SKM-1 (cell line): ENCODE measurements around the gene TMEM100.

Experiments
- DNase-seq: peaks from one replicate; lab custom pipeline; 2025; ENCODE audit not compliant: unreplicated experiment; lab: John Stamatoyannopoulos, UW

Gene TMEM100

GRCh38 chr17:55722742-55723487 is at the start of gene TMEM100:
TMEM100 (minus strand) TSS chr17:55722864; CDS start chr17:55721070, 1,794 bp downstream.
- no peak for DNase-seq

DNA sequence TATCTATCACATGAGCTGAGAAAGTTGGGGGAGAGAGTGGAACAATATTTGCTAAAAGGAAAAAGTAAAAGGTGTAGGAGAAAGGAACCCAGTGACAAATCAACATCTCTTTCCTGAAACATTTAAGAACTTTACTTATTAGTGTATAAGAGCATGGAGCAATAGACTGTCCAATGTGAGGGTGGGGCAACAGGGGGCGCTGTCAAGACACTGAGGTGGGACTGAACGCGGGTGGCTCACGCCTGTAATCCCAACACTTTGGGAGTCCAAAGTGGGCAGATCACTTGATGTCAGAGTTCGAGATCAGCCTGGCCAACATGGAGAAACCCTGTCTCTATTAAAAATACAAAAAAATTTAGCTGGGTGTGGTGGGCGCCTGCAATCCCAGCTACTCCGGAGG is 49.4 kb upstream of the TMEM100 start:
- no peak for DNase-seq

- peak; percentile 14 for DNase-seq
Measured at GRCh38 chr17:55770196-55770870, 47.7 kb upstream of the TMEM100 start.

DNA sequence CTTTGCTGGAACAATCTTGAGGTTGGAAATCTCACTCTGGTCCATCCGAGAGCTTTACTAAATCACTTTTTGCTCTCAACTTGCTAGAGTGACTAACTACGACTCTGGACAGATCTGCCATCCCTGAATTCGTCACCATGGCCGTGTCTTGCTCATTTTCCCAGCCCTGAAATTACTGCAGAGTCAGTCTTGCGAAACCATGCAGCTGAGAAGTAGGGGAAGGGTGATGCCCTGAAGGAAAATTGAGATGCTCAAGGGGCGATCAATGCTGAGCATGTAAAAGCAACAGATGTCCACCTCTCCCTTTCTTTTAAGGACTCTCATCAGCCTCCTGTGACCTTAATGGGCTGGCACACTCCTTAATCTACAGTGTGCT is 46.9 kb upstream of the TMEM100 start:
- DNase-seq = no peak

DNA sequence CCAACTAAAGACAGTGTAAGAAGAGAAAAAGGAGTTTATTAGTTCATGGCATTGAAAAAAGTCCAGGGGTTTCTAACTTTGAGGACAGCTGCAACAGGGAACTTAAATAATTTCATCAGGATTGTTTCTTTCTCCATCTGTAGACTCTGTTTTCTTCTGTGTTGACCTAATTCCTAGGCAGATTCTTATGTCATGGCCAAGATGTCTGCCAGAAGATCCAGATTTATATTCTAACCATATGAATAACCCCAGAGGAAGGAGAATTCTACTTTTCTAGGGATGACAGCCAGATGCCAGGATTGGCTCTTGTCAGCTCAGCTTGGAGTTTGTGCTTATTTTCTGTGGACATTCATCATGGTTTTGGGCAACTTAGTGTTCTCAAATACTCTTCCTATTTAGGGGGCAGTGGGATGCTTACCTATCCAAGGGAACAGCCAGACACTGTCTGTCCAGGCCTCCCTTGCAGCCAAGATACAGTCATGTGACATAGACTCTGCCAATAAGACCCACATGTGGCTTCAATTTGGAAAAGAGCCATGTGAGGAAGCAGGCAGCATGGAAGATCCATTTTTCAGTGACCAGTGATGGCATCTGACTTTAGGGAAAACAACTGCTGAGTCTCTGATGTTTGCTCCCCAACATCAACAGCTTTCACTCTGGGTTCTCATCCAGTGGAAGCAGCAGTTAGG is 46.4 kb upstream of the TMEM100 start:
- DNase-seq = no peak

DNA sequence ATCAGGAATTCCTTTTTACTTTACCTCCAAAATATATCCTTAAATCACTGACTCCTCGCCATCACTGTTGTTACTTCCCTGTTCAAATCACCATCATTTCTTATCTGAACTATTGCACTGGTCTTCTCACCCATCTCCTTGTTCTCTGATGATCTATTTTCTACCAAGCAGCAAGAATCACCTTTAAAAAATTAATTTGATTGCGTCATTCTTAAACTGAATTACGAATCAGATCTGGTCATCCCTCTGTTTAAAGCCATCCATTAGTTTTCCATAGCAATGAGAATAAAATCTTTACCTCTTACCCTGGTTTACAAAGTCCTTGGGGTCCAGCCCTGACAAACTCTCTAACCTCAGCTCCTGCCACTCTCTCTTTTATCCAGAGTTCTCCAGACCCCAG is 42.8 kb upstream of the TMEM100 start:
- DNase-seq = no peak

DNA sequence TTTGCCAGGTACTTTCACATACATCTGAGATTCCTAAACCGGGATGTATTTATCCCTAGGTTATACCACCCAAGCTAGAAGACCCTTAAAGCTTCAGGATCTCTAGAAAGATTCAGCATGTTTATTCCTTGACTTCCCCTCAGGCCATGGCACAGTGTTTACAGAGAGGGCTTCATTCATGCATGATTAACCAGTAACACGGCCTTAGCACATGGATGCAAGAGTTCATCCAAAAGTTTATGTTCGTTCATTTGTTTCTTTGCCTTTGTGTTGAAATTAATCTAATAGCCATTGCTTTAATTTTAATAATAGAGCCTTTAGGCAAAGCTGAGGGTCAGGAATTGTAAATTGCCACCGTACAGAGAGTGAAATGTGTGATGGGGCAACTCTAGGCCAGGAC is 41.9 kb upstream of the TMEM100 start:
- DNase-seq = no peak

DNA sequence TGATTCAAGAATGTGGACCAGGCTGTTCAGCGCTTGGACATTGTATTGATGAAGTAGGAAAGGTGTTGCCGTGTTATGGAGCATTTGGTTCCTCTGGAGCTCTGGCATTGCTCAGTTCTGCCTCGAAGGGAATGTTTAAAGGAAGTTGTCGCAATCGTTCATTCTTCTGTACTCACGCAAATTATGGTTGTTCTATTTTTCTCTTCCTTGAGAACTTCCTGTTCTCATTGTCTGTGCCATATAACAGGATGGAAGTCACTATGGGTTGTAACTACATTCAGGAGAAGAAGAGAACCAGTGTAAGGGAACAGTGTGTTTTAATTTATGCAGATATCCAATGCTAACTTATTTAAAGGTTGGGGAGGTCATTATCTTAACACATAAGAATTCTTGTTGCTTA is 41.2 kb upstream of the TMEM100 start:
- DNase-seq = peak; percentile 63

DNA sequence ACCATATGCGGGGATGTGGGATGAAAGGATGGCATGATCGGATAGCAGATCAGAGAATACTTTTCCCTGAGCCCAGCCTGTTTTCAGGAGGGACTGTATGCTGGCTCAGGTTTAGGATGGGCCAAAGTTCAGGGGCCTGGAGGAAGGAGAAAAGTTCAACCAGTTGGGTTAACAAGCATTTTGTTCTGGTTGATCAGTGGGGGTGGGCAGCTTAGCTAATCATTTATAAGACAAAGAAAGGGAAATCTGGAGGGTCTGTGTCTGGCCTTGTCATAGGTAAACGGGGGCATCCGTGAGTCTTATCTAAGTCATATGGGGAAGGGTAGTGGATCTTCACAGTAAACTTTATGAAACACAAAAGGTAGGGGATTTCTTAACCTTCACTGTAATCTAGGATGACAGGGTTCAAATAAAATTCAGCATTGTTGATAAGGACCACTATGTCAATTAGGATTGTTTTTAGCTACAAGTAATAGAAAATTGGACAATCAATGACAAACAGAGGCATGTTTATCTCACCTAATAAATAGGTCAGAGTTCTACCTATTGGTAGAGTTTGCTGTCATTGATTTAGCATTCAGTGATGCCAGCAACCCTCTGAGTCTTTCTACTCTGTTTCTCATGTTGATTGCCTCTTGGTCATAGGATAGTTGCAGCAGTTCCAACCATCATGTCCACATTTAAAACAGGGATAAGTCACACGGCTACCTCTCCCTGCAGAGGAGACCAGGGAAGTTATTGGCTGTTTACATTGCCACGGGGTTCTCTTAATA is 39.6 kb upstream of the TMEM100 start:
- DNase-seq = no peak

DNA sequence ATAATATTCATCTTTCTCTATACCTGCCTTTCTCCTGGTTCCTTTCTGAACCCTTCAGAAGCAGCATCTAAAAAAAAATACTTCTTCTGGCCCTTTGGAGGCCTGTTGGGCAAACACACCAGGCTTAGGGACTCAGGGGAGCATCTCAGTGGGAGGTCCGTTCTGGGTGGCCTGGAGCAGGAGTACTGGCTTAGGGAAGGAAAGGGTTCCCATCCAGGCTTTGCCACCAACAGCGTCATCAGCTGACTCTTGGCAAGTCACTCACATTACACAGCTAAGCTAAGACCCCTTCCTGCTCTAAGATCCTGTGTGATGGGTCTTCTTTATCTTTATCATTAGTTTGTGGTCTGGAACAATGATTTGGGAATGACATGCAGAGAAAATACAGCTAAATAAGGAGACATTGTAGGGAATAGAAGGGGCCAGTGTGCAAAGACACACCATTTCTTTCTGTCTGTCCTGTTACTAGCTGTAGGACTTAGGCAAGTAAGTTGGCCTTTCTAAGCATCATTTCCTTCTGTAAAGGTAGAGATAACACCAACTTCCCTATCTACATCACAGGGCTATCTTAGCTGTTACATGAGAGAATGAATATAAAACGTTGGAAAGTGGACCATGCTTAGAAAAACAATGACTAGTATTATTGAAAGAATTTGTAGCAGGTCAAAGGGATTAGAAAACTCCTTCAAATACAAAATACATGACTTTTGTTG is 38.1 kb upstream of the TMEM100 start:
- peak; percentile 32 for DNase-seq

GRCh38 chr17:55758171-55758570 is 35.5 kb upstream of the TMEM100 start:
- DNase-seq = no peak

GRCh38 chr17:55757659-55758058 is 35.0 kb upstream of the TMEM100 start:
- no peak for DNase-seq

GRCh38 chr17:55756689-55757088 is 34.0 kb upstream of the TMEM100 start:
- DNase-seq = no peak

GRCh38 chr17:55751720-55752250 is 29.1 kb upstream of the TMEM100 start:
- DNase-seq = no peak

GRCh38 chr17:55750750-55751657 is 28.3 kb upstream of the TMEM100 start, which contains the start of gene PCTP:
PCTP (plus strand) TSS chr17:55751051; CDS start chr17:55751104, 53 bp downstream.
- peak; percentile 95 for DNase-seq

GRCh38 chr17:55749985-55750384 is 27.3 kb upstream of the TMEM100 start:
- no peak for DNase-seq

- no peak for DNase-seq
Measured at GRCh38 chr17:55748841-55749240, 26.2 kb upstream of the TMEM100 start.

- DNase-seq = no peak
Measured at GRCh38 chr17:55747209-55747608, 24.5 kb upstream of the TMEM100 start.

GRCh38 chr17:55746466-55746865 is 23.8 kb upstream of the TMEM100 start:
- DNase-seq = no peak
